Mesendoderm (in vitro differentiated cells): ENCODE data around the gene DHX57.

Source experiments
- DNase-seq: peaks from one replicate; pipeline ENCODE4 v3.0.0; 2013
- H2AK5ac ChIP-seq: 2 replicates; pipeline ENCODE4 v1.6.1; 2013; ENCODE audit warnings: low read length, inconsistent platforms
- H2BK120ac ChIP-seq: 2 replicates; pipeline ENCODE4 v1.6.1; 2013; ENCODE audit warnings: low read depth, mild to moderate bottlenecking, low read length, moderate library complexity, mixed read lengths
- H2BK15ac ChIP-seq: replicated peaks from 2 replicates; pipeline ENCODE4 v1.6.1; 2013; ENCODE audit warnings: low read depth, mild to moderate bottlenecking, moderate library complexity
- H2BK5ac ChIP-seq: 2 replicates; pipeline ENCODE4 v1.6.1; 2013; ENCODE audit warnings: low read length, inconsistent platforms
- H3K18ac ChIP-seq: 2 replicates; pipeline ENCODE4 v1.6.1; 2013; ENCODE audit warnings: mild to moderate bottlenecking, low read length, mixed read lengths
- H3K23ac ChIP-seq: one replicate; pipeline ENCODE4 v1.6.1; 2013; ENCODE audit warnings: low read length
- H3K27ac ChIP-seq: 2 replicates; pipeline ENCODE4 v1.5.1; 2013; ENCODE audit warnings: low read depth, mild to moderate bottlenecking, inconsistent platforms, low read length, moderate library complexity
- H3K27me3 ChIP-seq: 2 replicates; pipeline ENCODE4 v1.6.1; 2013; ENCODE audit warnings: low read length, control low read depth, mild to moderate bottlenecking, inconsistent platforms; ENCODE audit not compliant: insufficient read depth, poor library complexity
- H3K36me3 ChIP-seq: 2 replicates; pipeline ENCODE4 v1.6.1; 2013; ENCODE audit warnings: low read length, inconsistent platforms; ENCODE audit not compliant: control insufficient read depth, insufficient read depth
- H3K4ac ChIP-seq: one replicate; pipeline ENCODE4 v1.6.1; 2013; ENCODE audit warnings: low read depth, mild to moderate bottlenecking, low read length, moderate library complexity
- H3K4me1 ChIP-seq: 2 replicates; pipeline ENCODE4 v1.6.1; 2013; ENCODE audit warnings: low read depth, low read length, inconsistent platforms; ENCODE audit not compliant: control insufficient read depth
- H3K4me2 ChIP-seq: 2 replicates; pipeline ENCODE4 v1.6.1; 2013; ENCODE audit warnings: low read length
- H3K4me3 ChIP-seq: 2 replicates; pipeline ENCODE4 v1.5.1; 2013; ENCODE audit warnings: mild to moderate bottlenecking, low read length
- H3K56ac ChIP-seq: one replicate; pipeline ENCODE4 v1.6.1; 2013; ENCODE audit warnings: low read length
- H3K79me1 ChIP-seq: 2 replicates; pipeline ENCODE4 v1.6.1; 2013; ENCODE audit warnings: low read length, inconsistent platforms
- H3K79me2 ChIP-seq: 2 replicates; pipeline ENCODE4 v1.6.1; 2013; ENCODE audit warnings: mild to moderate bottlenecking, low read length; ENCODE audit not compliant: control insufficient read depth, insufficient read depth
- H3K9ac ChIP-seq: 2 replicates; pipeline ENCODE4 v1.6.1; 2013; ENCODE audit warnings: low read length, inconsistent platforms
- H4K5ac ChIP-seq: one replicate; pipeline ENCODE4 v1.6.1; 2013; ENCODE audit warnings: low read length
- H4K8ac ChIP-seq: one replicate; pipeline ENCODE4 v1.6.1; 2013; ENCODE audit warnings: low read depth, mild to moderate bottlenecking, control low read depth, low read length, moderate library complexity
- WGBS: extraction: QIAGEN DNeasy Blood & Tissue Kit; methylation state at CpG from one replicate; pipeline ENCODE4 v1.1.7; 2013; ENCODE audit warnings: low lambda C conversion rate, missing lambda C conversion rate; ENCODE audit not compliant: insufficient coverage; ENCODE audit errors: extremely low coverage; 5-methylcytosine and 5-hydroxymethylcytosine counted together

The DHX57 gene

GRCh38 chr2:38783586-38783985 lies 92.1 kb downstream of the DHX57 start:
- H3K4ac ChIP-seq: no peak overlapping the region
- DNase-seq: no peak
- H4K8ac ChIP-seq: no peak overlapping the region
- H2AK5ac ChIP-seq: no peak overlapping the region
- no peak overlapping the region for H3K9ac ChIP-seq
- no peaks in the 10 kb centered on the region for H3K27me3 ChIP-seq
- H3K23ac ChIP-seq: no peak overlapping the region
- H3K4me1 ChIP-seq: no peaks in the 10 kb centered on the region
- no peak overlapping the region for H3K4me2 ChIP-seq
- H2BK120ac ChIP-seq: no peak overlapping the region
- H3K4me3 ChIP-seq: no peak overlapping the region
- no peaks in the 10 kb centered on the region for H3K36me3 ChIP-seq
- H3K56ac ChIP-seq: no peak overlapping the region
- no peak overlapping the region for H2BK5ac ChIP-seq
- no peak overlapping the region for H3K27ac ChIP-seq
- no peaks in the 10 kb centered on the region for H3K79me2 ChIP-seq
- H3K79me1 ChIP-seq: no peaks in the 10 kb centered on the region
- H3K18ac ChIP-seq: no peak overlapping the region
- H4K5ac ChIP-seq: no peak overlapping the region
- H2BK15ac ChIP-seq: no peak overlapping the region

GRCh38 chr2:38778687-38779082 lies 97.0 kb downstream of the DHX57 start:
- Histone ChIP-seq H4K8ac (no peak overlapping the region), H3K79me2 (no peaks in the 10 kb centered on the region), H2BK120ac (no peak overlapping the region), H2BK15ac (no peak overlapping the region), H3K79me1 (peaks cover 2% of the 10 kb centered on the region), H4K5ac (no peak overlapping the region), H2BK5ac (no peak overlapping the region), H2AK5ac (no peak overlapping the region), H3K4me3 (peak overlapping the region; percentile 77), H3K4me1 (no peaks in the 10 kb centered on the region), H3K4ac (no peak overlapping the region), H3K23ac (no peak overlapping the region), H3K9ac (peak overlapping the region; percentile 85), H3K18ac (no peak overlapping the region), H3K27me3 (no peaks in the 10 kb centered on the region), H3K36me3 (no peaks in the 10 kb centered on the region), H3K27ac (no peak overlapping the region), H3K56ac (peak overlapping the region; percentile 79), H3K4me2 (peak overlapping the region; percentile 72)
- no peak for DNase-seq
- WGBS: no CpG with 5 or more reads among the region's 8 CpGs

DNA sequence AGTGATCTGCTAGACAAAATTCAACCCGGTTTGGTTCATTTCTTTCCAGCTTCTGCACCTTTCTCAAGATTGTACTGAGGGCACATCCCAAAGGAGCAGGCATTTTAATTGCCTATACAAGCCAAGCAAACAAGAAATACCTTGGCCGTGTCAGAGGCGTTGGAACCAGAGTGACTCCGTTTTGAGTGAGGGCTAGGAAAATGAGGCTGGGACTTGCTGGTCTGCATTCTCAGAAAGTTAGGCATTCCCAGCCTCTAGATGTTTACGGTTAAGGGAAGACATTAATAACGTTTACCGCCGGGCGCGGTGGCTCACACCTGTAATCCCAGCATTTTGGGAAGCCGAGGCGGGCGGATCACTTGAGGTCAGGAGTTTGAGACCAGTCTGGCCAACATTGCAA lies 99.2 kb downstream of the DHX57 start:
- H2BK120ac ChIP-seq: no peak overlapping the region
- no peaks in the 10 kb centered on the region for H3K36me3 ChIP-seq
- H3K27ac ChIP-seq: no peak overlapping the region
- no peak overlapping the region for H3K4ac ChIP-seq
- no CpG with 5 or more reads among the region's 13 CpGs for WGBS
- no peak overlapping the region for H3K4me3 ChIP-seq
- no peak overlapping the region for H2BK15ac ChIP-seq
- H2BK5ac ChIP-seq: no peak overlapping the region
- no peak overlapping the region for H3K23ac ChIP-seq
- no peaks in the 10 kb centered on the region for H3K27me3 ChIP-seq
- H3K79me1 ChIP-seq: peaks cover 2% of the 10 kb centered on the region
- no peak overlapping the region for H4K5ac ChIP-seq
- no peak overlapping the region for H3K4me2 ChIP-seq
- H3K4me1 ChIP-seq: no peaks in the 10 kb centered on the region
- H4K8ac ChIP-seq: no peak overlapping the region
- H2AK5ac ChIP-seq: no peak overlapping the region
- DNase-seq: no peak
- H3K79me2 ChIP-seq: no peaks in the 10 kb centered on the region
- no peak overlapping the region for H3K56ac ChIP-seq
- H3K9ac ChIP-seq: no peak overlapping the region
- H3K18ac ChIP-seq: no peak overlapping the region

- Histone ChIP-seq H3K79me2 (no peaks in the 10 kb centered on the region), H3K36me3 (no peaks in the 10 kb centered on the region), H2AK5ac (no peak overlapping the region), H2BK15ac (no peak overlapping the region), H3K27ac (no peak overlapping the region), H3K4me2 (no peak overlapping the region), H3K4me3 (no peak overlapping the region), H3K18ac (no peak overlapping the region), H3K9ac (no peak overlapping the region), H3K27me3 (no peaks in the 10 kb centered on the region), H4K8ac (no peak overlapping the region), H4K5ac (no peak overlapping the region), H2BK120ac (no peak overlapping the region), H2BK5ac (no peak overlapping the region), H3K56ac (no peak overlapping the region), H3K23ac (no peak overlapping the region), H3K79me1 (peaks cover 2% of the 10 kb centered on the region), H3K4me1 (no peaks in the 10 kb centered on the region), H3K4ac (no peak overlapping the region)
- WGBS: no CpG with 5 or more reads among the region's 7 CpGs
- DNase-seq: no peak
Measured at GRCh38 chr2:38775921-38776225, 99.9 kb downstream of the DHX57 start.

GRCh38 chr2:38775097-38775920 lies 100.4 kb downstream of the DHX57 start:
- Histone ChIP-seq H3K56ac (no peak overlapping the region), H2BK120ac (no peak overlapping the region), H3K36me3 (no peaks in the 10 kb centered on the region), H3K23ac (no peak overlapping the region), H3K79me2 (no peaks in the 10 kb centered on the region), H3K18ac (no peak overlapping the region), H3K4me3 (no peak overlapping the region), H3K27ac (no peak overlapping the region), H3K27me3 (no peaks in the 10 kb centered on the region), H2AK5ac (no peak overlapping the region), H4K5ac (no peak overlapping the region), H3K4me1 (no peaks in the 10 kb centered on the region), H2BK15ac (no peak overlapping the region), H3K9ac (no peak overlapping the region), H3K4ac (no peak overlapping the region), H3K79me1 (peaks cover 2% of the 10 kb centered on the region), H3K4me2 (no peak overlapping the region), H2BK5ac (no peak overlapping the region), H4K8ac (no peak overlapping the region)
- no CpG with 5 or more reads among the region's 17 CpGs for WGBS
- DNase-seq: no peak

DNA sequence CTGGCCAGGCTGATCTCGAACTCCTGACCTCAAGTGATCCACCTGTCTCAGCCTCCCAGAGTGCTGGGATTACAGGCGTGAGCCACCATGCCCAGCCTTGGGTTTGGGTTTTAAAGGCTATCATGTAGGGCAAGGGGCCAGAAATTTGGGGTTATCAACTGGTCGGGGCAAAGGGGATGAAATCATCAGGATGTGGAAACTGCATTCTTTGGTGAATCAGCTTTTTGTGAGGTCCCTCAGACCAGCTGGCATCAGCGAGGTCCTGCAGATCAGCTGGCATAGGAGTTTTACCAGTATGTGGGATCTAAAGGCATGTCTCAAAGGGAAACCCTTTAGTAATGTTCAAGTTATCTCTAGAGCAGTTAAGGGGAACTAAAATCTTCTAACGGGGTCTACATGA lies 104.1 kb downstream of the DHX57 start:
- H3K4ac ChIP-seq: no peak overlapping the region
- H2BK15ac ChIP-seq: no peak overlapping the region
- no peaks in the 10 kb centered on the region for H3K79me2 ChIP-seq
- H3K4me1 ChIP-seq: no peaks in the 10 kb centered on the region
- H3K79me1 ChIP-seq: no peaks in the 10 kb centered on the region
- H3K18ac ChIP-seq: no peak overlapping the region
- no peak for DNase-seq
- no peak overlapping the region for H3K27ac ChIP-seq
- no peak overlapping the region for H3K23ac ChIP-seq
- H3K36me3 ChIP-seq: no peaks in the 10 kb centered on the region
- no peak overlapping the region for H4K8ac ChIP-seq
- no peak overlapping the region for H2BK5ac ChIP-seq
- no peak overlapping the region for H3K56ac ChIP-seq
- H3K4me2 ChIP-seq: no peak overlapping the region
- H4K5ac ChIP-seq: no peak overlapping the region
- no peak overlapping the region for H2AK5ac ChIP-seq
- no peaks in the 10 kb centered on the region for H3K27me3 ChIP-seq
- H3K4me3 ChIP-seq: no peak overlapping the region
- H2BK120ac ChIP-seq: no peak overlapping the region
- H3K9ac ChIP-seq: no peak overlapping the region
- WGBS: no CpG with 5 or more reads among the region's 5 CpGs
